ENCODE measurements around the gene LPXN.

DNA sequence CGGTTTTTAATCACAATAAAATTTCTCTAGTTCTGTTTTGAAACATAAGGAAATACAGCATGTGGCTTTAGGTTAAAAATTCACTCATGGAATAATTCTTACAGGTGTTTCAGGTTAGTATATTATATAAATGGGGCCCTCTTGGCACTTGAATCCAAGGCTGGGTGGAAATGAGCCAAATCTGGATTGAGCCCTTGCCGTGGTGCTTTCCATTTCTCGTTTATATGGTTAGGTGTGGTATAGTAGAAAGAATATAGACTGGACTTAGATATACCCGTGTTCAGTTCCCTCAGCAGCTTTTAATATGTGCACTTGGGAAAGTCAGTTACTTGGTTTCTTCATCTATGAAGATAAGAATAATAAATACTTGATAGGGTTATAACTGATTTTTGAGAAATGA is 19.2 kb upstream of the LPXN start:
- TF ChIP-seq CTCF (IDR thresholded peaks at IDR 0.05) = no peak
- no peak for TF ChIP-seq POLR2A (IDR thresholded peaks at IDR 0.05)
